ENCODE data around the gene CES4A.

Gene CES4A

DNA sequence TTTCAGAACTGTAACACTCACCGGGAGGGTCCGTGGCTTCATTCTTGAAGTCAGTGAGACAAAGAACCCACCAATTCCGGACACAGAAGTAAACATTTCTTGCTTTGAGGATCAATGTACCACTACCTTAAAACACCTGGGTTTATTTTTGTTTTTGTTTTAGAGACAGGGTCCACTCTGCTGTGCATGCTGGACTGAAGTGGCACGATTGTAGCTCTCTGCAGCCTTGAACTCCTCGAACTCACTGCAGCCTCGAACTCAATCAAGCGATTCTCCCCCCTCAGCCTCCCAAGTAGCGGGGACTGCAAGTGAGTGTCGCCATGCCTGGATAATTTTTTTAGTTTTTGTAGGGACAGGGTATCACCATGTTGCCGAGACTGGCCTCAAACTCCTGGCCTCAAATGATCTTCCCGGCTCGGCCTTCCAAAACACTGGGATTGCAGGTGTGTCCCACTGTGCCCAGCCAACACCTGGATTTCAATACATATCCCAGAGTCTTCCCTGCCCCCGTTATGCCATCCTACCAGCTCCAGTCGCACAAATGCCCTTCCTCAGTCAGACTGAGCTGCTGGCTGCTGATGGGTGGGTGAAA, 13.0 kb upstream of the CES4A start:
- no peak for ATAC-seq
- TF ChIP-seq PATZ1 (CRISPR knock-in tag; IDR thresholded peaks at IDR 0.05; ENCODE audit: borderline replicate concordance) (no peak), CSRNP3 (CRISPR knock-in tag; IDR thresholded peaks at IDR 0.05) (no peak), ARNTL (CRISPR knock-in tag; IDR thresholded peaks at IDR 0.05; ENCODE audit: borderline replicate concordance, low read depth) (no peak), ZC3H10 (CRISPR knock-in tag; IDR thresholded peaks at IDR 0.05) (no peak), ZFP30 (CRISPR knock-in tag; IDR thresholded peaks at IDR 0.05) (no peak), ZNF565 (CRISPR knock-in tag; conservative IDR thresholded peaks at IDR 0.05; ENCODE audit: low read depth) (no peak), BACH2 (CRISPR knock-in tag; IDR thresholded peaks at IDR 0.05; ENCODE audit: borderline replicate concordance) (no peak)

- no peak for ATAC-seq
- no peak for TF ChIP-seq ZC3H10 (CRISPR knock-in tag; IDR thresholded peaks at IDR 0.05)
- no peak for TF ChIP-seq SNAI2 (CRISPR knock-in tag; IDR thresholded peaks at IDR 0.05)
- TF ChIP-seq, protein P1, sequence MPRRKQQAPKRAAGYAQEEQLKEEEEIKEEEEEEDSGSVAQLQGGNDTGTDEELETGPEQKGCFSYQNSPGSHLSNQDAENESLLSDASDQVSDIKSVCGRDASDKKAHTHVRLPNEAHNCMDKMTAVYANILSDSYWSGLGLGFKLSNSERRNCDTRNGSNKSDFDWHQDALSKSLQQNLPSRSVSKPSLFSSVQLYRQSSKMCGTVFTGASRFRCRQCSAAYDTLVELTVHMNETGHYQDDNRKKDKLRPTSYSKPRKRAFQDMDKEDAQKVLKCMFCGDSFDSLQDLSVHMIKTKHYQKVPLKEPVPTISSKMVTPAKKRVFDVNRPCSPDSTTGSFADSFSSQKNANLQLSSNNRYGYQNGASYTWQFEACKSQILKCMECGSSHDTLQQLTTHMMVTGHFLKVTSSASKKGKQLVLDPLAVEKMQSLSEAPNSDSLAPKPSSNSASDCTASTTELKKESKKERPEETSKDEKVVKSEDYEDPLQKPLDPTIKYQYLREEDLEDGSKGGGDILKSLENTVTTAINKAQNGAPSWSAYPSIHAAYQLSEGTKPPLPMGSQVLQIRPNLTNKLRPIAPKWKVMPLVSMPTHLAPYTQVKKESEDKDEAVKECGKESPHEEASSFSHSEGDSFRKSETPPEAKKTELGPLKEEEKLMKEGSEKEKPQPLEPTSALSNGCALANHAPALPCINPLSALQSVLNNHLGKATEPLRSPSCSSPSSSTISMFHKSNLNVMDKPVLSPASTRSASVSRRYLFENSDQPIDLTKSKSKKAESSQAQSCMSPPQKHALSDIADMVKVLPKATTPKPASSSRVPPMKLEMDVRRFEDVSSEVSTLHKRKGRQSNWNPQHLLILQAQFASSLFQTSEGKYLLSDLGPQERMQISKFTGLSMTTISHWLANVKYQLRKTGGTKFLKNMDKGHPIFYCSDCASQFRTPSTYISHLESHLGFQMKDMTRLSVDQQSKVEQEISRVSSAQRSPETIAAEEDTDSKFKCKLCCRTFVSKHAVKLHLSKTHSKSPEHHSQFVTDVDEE (CRISPR knock-in tag; IDR thresholded peaks at IDR 0.05): no peak
- no peak for TF ChIP-seq ZFP3 (CRISPR knock-in tag; IDR thresholded peaks at IDR 0.05)
- TF ChIP-seq ESRRG (CRISPR knock-in tag; IDR thresholded peaks at IDR 0.05): no peak
- TF ChIP-seq ISL1 (CRISPR knock-in tag; IDR thresholded peaks at IDR 0.05): no peak
- no peak for TF ChIP-seq ZNF8 (CRISPR knock-in tag; IDR thresholded peaks at IDR 0.05)
- no peak for TF ChIP-seq ZNF70 (CRISPR knock-in tag; IDR thresholded peaks at IDR 0.05)
- no peak for TF ChIP-seq RARB (CRISPR knock-in tag; IDR thresholded peaks at IDR 0.05)
- no peak for TF ChIP-seq CSDC2 (CRISPR knock-in tag; IDR thresholded peaks at IDR 0.05)
- no peak for TF ChIP-seq ZNF565 (CRISPR knock-in tag; conservative IDR thresholded peaks at IDR 0.05; ENCODE audit: low read depth)
- no peak for TF ChIP-seq TCF4 (CRISPR knock-in tag; IDR thresholded peaks at IDR 0.05; ENCODE audit: borderline replicate concordance)
Observed at GRCh38 chr16:66976746-66977145, 11.6 kb upstream of the CES4A start.

DNA sequence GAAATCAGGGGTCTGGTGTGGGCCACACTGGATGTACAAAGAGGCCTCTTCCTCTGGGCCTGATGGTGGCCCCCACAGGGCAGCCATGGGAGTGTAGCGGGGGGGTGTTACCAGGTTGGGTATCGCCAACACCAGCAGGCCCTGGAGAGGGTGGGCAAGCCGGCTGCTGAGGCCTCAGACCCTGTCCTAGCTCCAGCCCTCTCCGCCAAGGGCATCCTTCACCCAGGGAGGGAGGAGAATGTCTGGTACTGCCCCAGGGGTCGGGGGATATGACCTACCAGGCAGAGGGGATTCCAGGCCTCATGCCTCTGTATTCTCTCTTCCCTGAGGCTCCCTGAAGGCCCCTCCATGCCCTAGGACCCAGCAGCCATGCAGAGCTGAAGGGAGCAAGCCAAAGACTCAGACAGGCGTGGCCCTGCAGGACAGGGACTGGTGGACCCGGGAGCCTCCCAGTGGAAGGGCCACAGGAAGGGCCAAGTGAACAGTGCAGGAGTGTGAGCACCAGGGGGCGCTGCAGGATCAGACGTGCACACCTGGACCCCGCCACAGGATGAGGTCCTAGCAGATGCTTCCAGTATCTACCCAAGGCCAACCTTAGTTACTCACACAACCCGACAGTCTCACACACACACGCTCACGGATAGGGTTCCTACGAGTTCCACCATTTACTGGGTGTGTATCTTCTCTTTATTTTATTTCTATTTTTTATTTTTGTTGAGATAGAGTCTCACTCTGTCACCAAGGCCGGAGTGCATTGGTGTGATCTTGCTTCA, 10.9 kb upstream of the CES4A start:
- ATAC-seq: peak; percentile 99
- TF ChIP-seq CSDC2 (CRISPR knock-in tag; IDR thresholded peaks at IDR 0.05) (no peak), ZFP30 (CRISPR knock-in tag; IDR thresholded peaks at IDR 0.05) (no peak), ZFP3 (CRISPR knock-in tag; IDR thresholded peaks at IDR 0.05) (no peak), BACH2 (CRISPR knock-in tag; IDR thresholded peaks at IDR 0.05; ENCODE audit: borderline replicate concordance) (no peak)
- TF ChIP-seq, protein P1 (CRISPR knock-in tag; IDR thresholded peaks at IDR 0.05): no peak
